ENCODE measurements around the gene TRAK1.
"Not testable (repeated sequence)": the region's sequence is repeated elsewhere in the genome, so short reads cannot be mapped to it uniquely, and the experiment has no call there.

Gene TRAK1

DNA sequence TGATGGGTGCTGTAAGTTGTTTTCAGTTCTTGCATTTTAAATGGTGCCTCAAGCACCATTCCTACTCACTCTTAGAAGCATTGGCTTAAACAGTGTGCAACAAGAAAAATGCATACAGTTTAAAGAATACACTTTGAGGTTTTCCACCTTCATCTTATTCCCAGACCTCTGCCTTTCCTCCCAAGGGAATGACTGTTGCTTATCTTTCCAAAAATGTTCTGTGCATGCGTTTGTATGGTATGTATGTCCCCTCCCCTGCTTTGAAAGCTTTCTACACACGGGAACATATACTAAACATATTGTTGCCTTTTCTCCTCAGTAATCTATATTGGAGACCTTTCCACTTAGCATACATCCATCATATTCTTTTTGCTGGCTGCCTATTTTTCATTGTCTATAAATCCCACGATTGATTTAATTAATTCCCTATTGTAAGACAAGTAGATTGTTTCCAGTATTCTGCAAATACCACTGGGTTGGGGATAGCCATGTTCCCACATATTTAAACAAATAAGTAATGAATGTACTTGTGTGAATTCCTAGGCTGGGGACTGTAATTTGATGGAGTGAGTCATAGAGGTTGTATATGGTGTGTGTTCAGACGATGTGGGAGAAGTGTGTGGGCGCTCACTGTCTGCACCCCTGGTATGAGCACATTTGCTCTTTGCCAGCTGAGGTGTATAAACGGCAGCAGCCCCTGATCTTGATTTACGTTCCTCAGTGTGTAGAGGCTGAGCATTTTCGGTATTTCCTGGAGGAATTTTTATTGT lies 5.8 kb downstream of the TRAK1 start:
- TF ChIP-seq, protein P1, sequence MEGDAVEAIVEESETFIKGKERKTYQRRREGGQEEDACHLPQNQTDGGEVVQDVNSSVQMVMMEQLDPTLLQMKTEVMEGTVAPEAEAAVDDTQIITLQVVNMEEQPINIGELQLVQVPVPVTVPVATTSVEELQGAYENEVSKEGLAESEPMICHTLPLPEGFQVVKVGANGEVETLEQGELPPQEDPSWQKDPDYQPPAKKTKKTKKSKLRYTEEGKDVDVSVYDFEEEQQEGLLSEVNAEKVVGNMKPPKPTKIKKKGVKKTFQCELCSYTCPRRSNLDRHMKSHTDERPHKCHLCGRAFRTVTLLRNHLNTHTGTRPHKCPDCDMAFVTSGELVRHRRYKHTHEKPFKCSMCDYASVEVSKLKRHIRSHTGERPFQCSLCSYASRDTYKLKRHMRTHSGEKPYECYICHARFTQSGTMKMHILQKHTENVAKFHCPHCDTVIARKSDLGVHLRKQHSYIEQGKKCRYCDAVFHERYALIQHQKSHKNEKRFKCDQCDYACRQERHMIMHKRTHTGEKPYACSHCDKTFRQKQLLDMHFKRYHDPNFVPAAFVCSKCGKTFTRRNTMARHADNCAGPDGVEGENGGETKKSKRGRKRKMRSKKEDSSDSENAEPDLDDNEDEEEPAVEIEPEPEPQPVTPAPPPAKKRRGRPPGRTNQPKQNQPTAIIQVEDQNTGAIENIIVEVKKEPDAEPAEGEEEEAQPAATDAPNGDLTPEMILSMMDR (IDR thresholded peaks at IDR 0.05; ENCODE audit: borderline replicate concordance, insufficient read depth, low read depth, low read length) = no peak
- H3K4me3 ChIP-seq (ENCODE audit: low read depth, low read length) = no peak overlapping the region

DNA sequence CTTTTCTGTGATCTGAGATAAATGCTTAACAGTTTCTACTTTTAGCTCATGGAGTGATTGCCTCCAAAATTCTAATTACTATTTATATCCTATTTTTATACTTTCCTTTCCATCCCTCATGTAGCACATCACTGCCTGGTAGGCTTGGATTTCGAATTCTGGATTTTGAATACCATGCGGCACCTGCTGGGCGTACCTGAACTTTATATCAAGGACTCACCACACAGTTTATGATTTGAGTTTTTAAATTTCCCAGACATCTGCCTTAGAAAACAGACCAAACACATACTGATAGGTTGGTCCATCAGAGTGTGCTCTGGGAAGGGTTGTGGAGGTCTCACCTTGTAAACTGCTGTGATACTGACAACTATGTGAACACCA lies 6.4 kb downstream of the TRAK1 start:
- TF ChIP-seq, protein P1 (IDR thresholded peaks at IDR 0.05; ENCODE audit: borderline replicate concordance, insufficient read depth, low read depth, low read length) = no peak

DNA sequence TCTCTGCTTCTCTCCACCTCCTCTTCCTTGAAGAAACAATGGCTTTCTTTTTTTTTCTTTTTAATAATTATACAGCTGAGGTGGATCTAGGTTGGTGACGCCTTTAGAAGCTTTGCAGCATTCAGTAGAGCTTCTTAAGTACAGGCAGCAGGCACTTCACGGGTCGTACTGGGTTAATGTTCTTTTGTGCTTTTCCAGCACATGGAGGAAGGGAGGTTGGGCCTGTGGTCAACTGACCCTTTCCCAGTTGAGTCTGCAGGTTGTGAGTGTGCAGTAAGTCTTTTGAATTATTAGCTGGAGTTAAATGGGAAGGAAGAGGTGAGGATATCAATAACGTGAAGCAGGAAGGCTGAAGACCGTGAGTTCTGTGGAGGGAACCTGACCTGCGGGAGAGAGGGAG lies 7.0 kb downstream of the TRAK1 start:
- no peak overlapping the region for H3K4me3 ChIP-seq (ENCODE audit: low read depth, low read length)
- TF ChIP-seq, protein P1 (IDR thresholded peaks at IDR 0.05; ENCODE audit: borderline replicate concordance, insufficient read depth, low read depth, low read length) = no peak

More for the DNA sequence above, 6.4 kb downstream of the TRAK1 start:
- H3K4me3 ChIP-seq (ENCODE audit: low read depth, low read length) = no peak overlapping the region

DNA sequence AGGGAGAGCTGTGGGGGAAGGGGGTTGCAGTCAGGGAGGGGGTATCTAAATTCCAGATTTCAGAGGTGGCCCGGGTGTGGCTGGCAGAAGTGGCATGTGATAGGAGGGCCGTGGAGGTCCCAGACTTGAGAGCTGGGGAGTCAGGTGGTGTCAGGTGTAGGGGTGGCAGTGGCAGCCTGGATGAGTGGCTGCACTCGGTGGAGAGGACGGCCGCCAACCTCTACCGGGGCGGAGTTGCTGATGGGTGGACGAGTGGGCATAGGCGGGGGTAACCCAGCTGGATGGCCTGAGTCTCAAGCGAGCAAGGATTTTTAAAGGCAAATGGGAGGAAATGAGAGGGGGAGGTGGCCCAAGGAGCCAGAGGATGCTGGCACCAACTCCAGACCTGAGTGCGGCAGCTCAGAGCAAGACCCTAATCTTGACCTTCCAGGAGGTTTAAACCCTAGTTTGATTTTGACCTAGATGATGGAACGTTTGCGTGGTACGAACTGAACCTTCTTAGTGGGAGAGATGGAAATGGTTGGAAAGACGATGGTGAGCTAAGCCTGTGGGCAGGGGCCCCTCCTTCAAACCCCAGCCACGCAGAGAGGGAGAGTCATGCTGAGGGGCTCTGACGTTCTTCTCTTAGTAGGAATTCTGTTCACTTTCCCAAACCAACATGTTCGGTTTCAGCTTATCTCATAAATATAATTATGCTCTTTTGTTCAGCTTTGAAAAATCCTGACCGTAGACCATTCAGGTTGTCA lies 8.0 kb downstream of the TRAK1 start:
- no peak overlapping the region for H3K4me3 ChIP-seq (ENCODE audit: low read depth, low read length)
- TF ChIP-seq, protein P1 (IDR thresholded peaks at IDR 0.05; ENCODE audit: borderline replicate concordance, insufficient read depth, low read depth, low read length) = no peak

DNA sequence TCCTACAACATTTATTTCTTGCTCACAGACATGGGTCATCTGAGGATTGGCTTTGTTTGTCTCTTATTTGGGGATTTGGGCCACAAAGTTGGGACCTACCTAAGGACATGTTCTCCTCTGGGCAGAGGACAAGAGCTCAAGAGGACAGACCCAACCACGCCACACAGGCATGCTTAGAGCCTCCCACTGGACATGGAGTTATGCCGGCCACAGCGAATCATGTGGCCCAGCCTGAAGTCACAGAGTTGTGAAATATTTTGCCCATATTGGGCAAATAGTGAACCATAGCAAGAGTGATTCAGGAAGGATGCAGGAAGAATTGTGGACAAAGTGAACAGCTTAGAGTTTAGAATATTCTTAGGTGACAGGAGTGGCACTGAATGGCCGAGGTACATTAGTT lies 9.9 kb downstream of the TRAK1 start:
- no peak overlapping the region for H3K4me3 ChIP-seq (ENCODE audit: low read depth, low read length)
- TF ChIP-seq, protein P1 (IDR thresholded peaks at IDR 0.05; ENCODE audit: borderline replicate concordance, insufficient read depth, low read depth, low read length) = no peak

DNA sequence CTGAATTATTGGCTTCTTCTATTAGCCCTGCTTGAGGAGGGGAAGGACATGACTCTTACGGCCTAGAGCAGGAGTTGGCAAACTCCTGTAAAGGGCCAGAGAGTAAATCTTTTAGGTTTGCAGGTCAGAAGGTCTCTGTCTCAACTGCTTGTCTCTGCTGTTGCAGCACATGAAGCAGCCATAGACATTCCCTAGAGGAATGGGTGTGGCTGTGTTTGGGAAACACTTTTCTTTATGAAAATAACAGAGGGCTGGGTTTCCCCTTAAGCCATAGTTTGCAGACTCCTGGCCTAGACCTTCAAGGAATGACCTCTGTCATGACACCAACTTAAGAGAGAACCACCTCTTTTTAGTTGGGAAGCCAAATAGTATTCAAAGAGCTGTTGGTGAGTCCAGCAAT lies 10.3 kb downstream of the TRAK1 start:
- TF ChIP-seq, protein P1 (IDR thresholded peaks at IDR 0.05; ENCODE audit: borderline replicate concordance, insufficient read depth, low read depth, low read length) = no peak
- no peak overlapping the region for H3K4me3 ChIP-seq (ENCODE audit: low read depth, low read length)

DNA sequence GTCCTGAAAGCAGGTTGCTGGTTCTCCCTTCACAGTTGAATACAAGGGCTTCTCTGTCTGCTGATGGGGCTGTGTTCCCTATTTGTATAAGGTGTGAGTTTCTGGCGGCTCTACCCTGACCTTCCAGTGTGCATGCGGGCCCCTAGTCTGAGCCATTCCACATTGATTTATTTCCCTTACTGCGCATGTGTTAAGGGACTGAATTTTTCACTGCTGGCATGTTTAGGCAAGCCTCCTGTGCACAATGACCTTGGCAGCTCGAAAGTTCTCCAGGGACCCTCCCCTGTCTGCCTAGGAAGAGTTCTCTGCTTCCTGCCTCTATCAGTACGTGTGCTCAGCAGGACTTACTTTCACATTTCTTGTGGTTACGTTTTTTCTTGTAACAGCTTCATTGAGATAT lies 11.4 kb downstream of the TRAK1 start:
- TF ChIP-seq, protein P1 (IDR thresholded peaks at IDR 0.05; ENCODE audit: borderline replicate concordance, insufficient read depth, low read depth, low read length) = no peak
- H3K4me3 ChIP-seq (ENCODE audit: low read depth, low read length) = no peak overlapping the region

DNA sequence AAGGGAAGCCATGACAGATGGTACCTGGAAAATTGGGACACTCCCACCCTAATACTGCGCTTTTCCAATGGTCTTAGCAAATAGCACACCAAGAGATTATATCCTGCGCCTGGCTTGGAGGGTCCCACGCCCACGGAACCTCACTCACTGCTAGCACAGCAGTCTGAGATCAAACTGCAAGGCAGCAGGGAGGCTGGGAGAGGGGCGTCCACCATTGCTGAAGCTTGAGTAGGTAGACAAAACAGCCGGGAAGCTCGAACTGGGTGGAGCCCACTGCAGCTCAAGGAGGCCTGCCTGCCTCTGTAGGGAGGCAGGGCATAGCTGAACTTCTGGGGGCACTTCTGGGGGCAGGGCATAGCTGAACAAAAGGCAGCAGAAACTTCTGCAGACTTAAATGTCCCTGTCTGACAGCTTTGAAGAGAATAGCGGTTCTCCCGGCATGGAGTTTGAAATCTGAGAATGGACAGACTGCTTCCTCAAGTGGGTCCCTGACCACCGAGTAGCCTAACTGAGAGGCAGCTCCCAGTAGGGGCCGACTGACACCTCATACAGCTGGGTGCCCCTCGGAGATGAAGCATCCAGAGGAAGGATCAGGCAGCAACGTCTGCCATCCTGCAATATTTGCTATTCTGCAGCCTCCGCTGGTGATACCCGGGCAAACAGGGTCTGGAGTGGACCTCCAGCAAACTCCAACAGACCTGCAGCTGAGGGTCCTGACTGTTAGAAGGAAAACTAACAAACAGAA lies 12.9 kb downstream of the TRAK1 start:
- H3K4me3 ChIP-seq (ENCODE audit: low read depth, low read length) = not testable (repeated sequence)

DNA sequence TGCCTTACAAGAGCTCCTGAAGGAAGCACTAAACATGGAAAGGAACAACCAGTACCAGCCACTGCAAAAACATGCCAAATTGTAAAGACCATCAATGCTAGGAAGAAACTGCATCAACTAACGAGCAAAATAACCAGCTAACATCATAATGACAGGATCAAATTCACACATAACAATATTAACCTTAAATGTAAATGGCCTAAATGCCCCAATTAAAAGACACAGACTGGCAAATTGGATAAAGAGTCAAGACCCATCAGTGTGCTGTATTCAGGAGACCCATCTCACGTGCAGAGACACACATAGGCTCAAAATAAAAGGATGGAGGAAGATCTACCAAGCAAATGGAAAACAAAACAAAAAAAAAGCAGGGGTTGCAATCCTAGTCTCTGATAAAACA lies 14.8 kb downstream of the TRAK1 start:
- H3K4me3 ChIP-seq (ENCODE audit: low read depth, low read length) = not testable (repeated sequence)

Data from GM12875 (cell line).